GM23248 (cell line): Measurements from ENCODE around the gene HDAC7.

Experiments
- EZH2 ChIP-seq: fragments of 200-600 bp; sonication (generic); IDR thresholded peaks from 2 replicates; pipeline ENCODE4 v1.6.1; 2018; ENCODE audit warnings: antibody characterized with exemption, mild to moderate bottlenecking; ENCODE audit not compliant: insufficient read depth, poor library complexity, severe bottlenecking
- EZH2phosphoT487 ChIP-seq: fragments of 200-600 bp; sonication (generic); IDR thresholded peaks from 2 replicates; pipeline ENCODE4 v1.6.1; 2018; ENCODE audit warnings: antibody characterized with exemption, moderate library complexity, mild to moderate bottlenecking, low read depth; ENCODE audit not compliant: insufficient read depth

DNA sequence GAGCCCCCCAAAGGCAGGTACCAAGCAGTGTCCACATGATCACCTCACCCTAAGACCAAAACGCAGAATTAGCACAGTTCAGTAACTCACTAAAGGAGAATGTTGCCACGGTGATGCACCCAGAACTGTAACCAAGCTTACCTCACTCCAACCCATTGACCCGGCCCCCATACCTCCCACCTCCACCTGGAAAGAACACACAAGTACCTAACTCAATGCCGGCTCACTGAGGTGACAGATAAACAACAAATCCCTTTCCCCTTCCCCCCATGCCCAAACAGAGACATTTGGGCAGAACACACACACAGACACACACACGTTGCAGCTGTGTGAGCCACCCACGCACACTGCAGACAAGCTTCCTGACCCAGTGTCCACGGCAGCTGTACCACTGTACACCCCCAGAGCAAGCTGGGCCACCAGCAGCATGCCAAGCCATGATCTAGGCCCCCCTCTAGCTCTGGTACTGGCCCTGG, 62.3 kb downstream of the HDAC7 start:
- TF ChIP-seq EZH2 (no peak), EZH2phosphoT487 (no peak)
